Thyroid gland (tissue), 4 donors: ENCODE data around the gene CNPY2. TPM values are rescaled to one million over a fixed set of nuclear protein-coding genes. Genes with fewer than 3 reads are reported as not detected.
A peak's percentile ranks its signal among the peaks of the same experiment; 100 is the strongest.

Experiments used
- DNase-seq, 2 donors: peaks; one replicate each; pipeline ENCODE4 v3.0.0-alpha.2; 2019
- H3K27ac ChIP-seq, 3 donors: fragments of 200-600 bp; sonication (generic); 1 replicate in 2 of 3; 2 replicates in 1 of 3; pipeline ENCODE4 v1.5.1; 2016 to 2019; ENCODE audit warnings: mild to moderate bottlenecking in 1 of 3, moderate library complexity in 1 of 3
- H3K27me3 ChIP-seq: fragments of 200-600 bp; sonication (generic); one replicate; pipeline ENCODE4 v1.5.1; 2019
- H3K36me3 ChIP-seq, 2 donors: fragments of 200-600 bp; sonication (generic); one replicate each; pipeline ENCODE4 v1.5.1; 2016 to 2019
- H3K4me1 ChIP-seq, 2 donors: fragments of 200-600 bp; sonication (generic); one replicate each; pipeline ENCODE4 v1.5.1; 2017 to 2019
- H3K4me3 ChIP-seq, 3 donors: fragments of 200-600 bp; sonication (generic); replicated peaks in 1 of 3; 1 replicate in 2 of 3; 2 replicates in 1 of 3; pipeline ENCODE4 v1.5.1; 2016; ENCODE audit warnings: mild to moderate bottlenecking in 1 of 3
- H3K9me3 ChIP-seq: fragments of 200-600 bp; sonication (generic); one replicate; pipeline ENCODE4 v1.5.1; 2017
- POLR2A ChIP-seq, 2 donors: fragments of 450-650 bp; IDR thresholded peaks; one replicate each; pipeline ENCODE4 v1.6.1; 2017; ENCODE audit warnings: antibody characterized with exemption in 2 of 2, mild to moderate bottlenecking in 2 of 2, moderate library complexity in 1 of 2
- WGBS, 2 donors: methylation state at CpG; one replicate each; pipeline ENCODE4 v1.1.5; 2017; 5-methylcytosine and 5-hydroxymethylcytosine counted together
- intact Hi-C: fragments of 100-400 bp; cut with DNase I; formaldehyde crosslinking; loops from one replicate; pipeline ENCODE4 v1.15.1; 2023
- total RNA-seq, 4 donors: library from RNA; depleted of rRNA; stranded (reverse); fragments of >200 nt; gene quantifications; one replicate each; pipeline ENCODE4 v1.2.3, GENCODE V29; 2016
- TF ChIP-seq, protein P1 (sequence below), 6 experiments: fragments of 200-600 bp in 3 of 6; fragments of 450-650 bp in 3 of 6; sonication (generic) in 3 of 6; IDR thresholded peaks; one replicate each; pipeline ENCODE4 v1.5.1; 2016 to 2019; ENCODE audit warnings: antibody characterized with exemption in 6 of 6, mild to moderate bottlenecking in 2 of 6, inconsistent platforms in 1 of 6, moderate library complexity in 1 of 6

Gene CNPY2
- total RNA-seq, 4 donors from 2014 or later, result 107 to 129 (median 124) TPM

DNA sequence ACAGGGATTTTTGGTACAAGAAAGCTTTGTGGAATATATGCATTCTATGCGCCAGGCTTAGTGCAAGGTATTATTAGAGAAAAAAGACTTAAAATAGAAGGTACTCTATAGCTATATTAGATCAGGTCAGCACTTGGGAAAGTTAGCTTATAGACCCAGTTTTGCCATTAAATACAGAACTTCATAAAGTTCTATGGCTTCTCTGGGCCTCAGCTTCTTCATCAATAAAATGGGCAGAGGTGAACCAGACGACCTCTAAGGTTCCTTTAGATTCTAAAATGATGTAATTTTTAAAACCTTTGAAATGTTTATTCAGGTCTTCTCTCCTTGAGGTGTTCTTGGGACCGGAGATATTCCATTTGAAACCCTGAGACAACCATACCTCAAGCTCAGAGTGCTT, 7.1 kb downstream of the CNPY2 start:
- Histone ChIP-seq H3K4me1 (no peaks in the 10 kb centered on the region), H3K27me3 (no peaks in the 10 kb centered on the region), H3K27ac (no peak overlapping the region), H3K4me3 (no peak overlapping the region), H3K9me3 (no peaks in the 10 kb centered on the region), H3K36me3 (peaks cover 15 to 19% of the 10 kb centered on the region in 2 donors)
- no peak for DNase-seq
- intact Hi-C loops, result no loop called here
- WGBS, 2 donors, result 92 to 94% methylated on average over 3 of the region's 3 CpGs
- TF ChIP-seq POLR2A (IDR thresholded peaks at IDR 0.05), result no peak
- TF ChIP-seq, protein P1, sequence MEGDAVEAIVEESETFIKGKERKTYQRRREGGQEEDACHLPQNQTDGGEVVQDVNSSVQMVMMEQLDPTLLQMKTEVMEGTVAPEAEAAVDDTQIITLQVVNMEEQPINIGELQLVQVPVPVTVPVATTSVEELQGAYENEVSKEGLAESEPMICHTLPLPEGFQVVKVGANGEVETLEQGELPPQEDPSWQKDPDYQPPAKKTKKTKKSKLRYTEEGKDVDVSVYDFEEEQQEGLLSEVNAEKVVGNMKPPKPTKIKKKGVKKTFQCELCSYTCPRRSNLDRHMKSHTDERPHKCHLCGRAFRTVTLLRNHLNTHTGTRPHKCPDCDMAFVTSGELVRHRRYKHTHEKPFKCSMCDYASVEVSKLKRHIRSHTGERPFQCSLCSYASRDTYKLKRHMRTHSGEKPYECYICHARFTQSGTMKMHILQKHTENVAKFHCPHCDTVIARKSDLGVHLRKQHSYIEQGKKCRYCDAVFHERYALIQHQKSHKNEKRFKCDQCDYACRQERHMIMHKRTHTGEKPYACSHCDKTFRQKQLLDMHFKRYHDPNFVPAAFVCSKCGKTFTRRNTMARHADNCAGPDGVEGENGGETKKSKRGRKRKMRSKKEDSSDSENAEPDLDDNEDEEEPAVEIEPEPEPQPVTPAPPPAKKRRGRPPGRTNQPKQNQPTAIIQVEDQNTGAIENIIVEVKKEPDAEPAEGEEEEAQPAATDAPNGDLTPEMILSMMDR (IDR thresholded peaks at IDR 0.05), result no peak

DNA sequence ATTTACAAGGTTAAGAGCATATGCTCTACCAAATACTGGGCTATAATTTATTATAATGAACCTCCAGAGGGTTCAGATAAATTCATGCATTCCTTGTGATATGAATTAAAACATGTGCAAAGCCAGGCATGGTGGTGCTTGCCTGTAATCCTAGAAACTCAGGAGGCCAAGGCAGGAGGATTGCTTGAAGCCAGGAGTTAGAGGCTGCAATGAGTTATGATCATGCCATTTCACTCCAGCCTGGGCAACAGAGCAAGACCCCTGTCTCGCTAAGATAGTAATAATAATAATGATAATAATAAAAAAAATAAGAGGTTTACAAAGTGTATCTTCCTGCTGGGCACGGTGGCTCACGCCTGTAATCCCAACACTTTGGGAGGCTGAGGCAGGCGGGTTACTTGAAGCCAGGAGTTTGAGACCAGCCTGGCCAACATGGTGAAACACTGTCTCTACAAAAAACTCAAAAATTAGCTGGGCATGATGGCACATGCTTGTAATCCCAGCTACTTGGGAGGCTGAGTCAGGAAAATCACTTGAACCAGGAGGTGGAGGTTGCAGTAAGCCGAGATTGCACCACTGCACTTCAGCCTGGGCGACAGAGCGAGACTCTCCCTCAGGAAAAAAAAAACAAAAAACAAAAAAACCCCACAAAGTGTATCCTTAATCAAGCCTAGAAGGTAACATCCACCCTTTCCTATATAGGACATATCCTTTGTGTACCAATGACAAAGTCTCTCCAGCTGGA, 8.4 kb downstream of the CNPY2 start:
- intact Hi-C loops, result no loop called here
- H3K27ac ChIP-seq, result no peak overlapping the region
- 90 to 94% methylated on average over 7 of the region's 7 CpGs for WGBS, 2 donors
- no peaks in the 10 kb centered on the region for H3K9me3 ChIP-seq
- H3K4me3 ChIP-seq, result no peak overlapping the region
- TF ChIP-seq, protein P1 (IDR thresholded peaks at IDR 0.05), result no peak
- TF ChIP-seq POLR2A (IDR thresholded peaks at IDR 0.05), result no peak
- DNase-seq, result peak in 1 of 2 donors; percentile 18
- peaks cover 5 to 7% of the 10 kb centered on the region in 2 donors for H3K4me1 ChIP-seq
- no peaks in the 10 kb centered on the region for H3K27me3 ChIP-seq
- H3K36me3 ChIP-seq, result peaks cover 12 to 15% of the 10 kb centered on the region in 2 donors

DNA sequence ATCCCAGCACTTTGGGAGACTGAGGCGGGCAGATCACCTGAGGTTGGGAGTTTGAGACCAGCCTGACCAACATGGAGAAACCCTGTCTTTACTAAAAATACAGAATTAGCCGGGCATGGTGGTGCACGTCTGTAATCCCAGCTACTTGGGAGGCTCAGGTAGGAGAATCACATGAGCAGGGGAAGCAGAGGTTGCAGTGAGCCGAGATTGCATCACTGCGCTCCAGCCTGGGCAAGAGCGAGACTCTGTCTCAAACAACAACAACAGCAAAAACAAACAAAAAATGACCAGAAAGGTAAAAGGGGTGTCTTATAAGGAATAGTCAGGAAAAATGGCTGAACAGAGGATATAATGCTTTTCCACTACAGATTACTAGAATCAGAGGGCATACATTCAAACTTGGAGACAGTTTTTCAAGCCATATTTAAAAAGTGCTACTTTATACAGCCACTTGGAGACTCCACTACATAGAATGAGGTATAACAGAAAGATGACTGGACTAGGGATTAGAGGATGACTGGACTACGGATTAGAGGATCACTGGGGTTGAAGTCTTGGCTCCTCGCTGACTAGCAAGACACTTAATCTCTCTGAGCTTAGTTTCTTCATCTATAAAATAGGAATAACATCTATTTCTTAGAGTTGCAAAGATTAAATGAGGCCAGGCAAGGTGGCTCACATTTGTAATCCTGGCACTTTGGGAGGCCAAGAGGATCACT, 10.8 kb downstream of the CNPY2 start:
- Histone ChIP-seq H3K36me3 (peaks cover 4 to 9% of the 10 kb centered on the region in 2 donors), H3K27me3 (no peaks in the 10 kb centered on the region), H3K4me1 (peaks cover 20 to 23% of the 10 kb centered on the region in 2 donors), H3K4me3 (no peak overlapping the region), H3K27ac (no peak overlapping the region), H3K9me3 (no peaks in the 10 kb centered on the region)
- 92 to 93% methylated on average over 8 of the region's 8 CpGs for WGBS, 2 donors
- no peak for DNase-seq
- intact Hi-C loops, result no loop called here
- TF ChIP-seq, protein P1 (IDR thresholded peaks at IDR 0.05), result no peak
- no peak for TF ChIP-seq POLR2A (IDR thresholded peaks at IDR 0.05)

DNA sequence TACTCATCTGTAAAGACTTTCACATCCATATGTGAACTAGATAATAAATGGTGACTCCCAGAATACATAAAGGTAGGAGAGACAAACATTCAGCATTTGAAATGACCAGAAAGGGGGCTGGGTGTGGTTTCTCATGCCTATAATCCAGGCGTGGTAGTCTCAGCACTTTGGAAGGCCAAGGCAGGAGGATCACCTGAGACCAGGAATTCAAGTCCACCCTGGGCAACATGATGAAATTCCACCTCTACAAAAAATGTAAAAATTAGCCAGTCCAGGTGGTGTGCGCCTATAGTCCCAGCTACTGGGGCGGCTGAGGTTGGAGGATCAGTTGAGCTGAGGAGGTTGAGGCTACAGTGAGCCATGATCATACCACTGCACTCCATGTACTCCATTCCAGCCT, 11.5 kb downstream of the CNPY2 start:
- Histone ChIP-seq H3K4me3 (no peak overlapping the region), H3K9me3 (no peaks in the 10 kb centered on the region), H3K36me3 (peaks cover 4 to 8% of the 10 kb centered on the region in 2 donors), H3K4me1 (peaks cover 21 to 23% of the 10 kb centered on the region in 2 donors), H3K27me3 (no peaks in the 10 kb centered on the region), H3K27ac (no peak overlapping the region)
- intact Hi-C loops, result no loop called here
- DNase-seq, result no peak
- no peak for TF ChIP-seq POLR2A (IDR thresholded peaks at IDR 0.05)
- TF ChIP-seq, protein P1 (IDR thresholded peaks at IDR 0.05), result no peak
- WGBS, 2 donors, result 96 to 97% methylated on average over 3 of the region's 3 CpGs
